Prostate gland (tissue), 2 donors: ENCODE data around the gene NOCT. TPM values are rescaled to one million over a fixed set of nuclear protein-coding genes. Genes with fewer than 3 reads are reported as not detected.

Experiments
- DNase-seq: peaks from one replicate; pipeline ENCODE4 v3.0.0-alpha.2; 2019; ENCODE audit warnings: low spot score
- H3K27ac ChIP-seq, 2 donors: fragments of 200-600 bp; sonication (generic); 2 replicates each; pipeline ENCODE4 v1.5.1; 2017 to 2019
- H3K27me3 ChIP-seq: fragments of 200-600 bp; sonication (generic); replicated peaks from 2 replicates; pipeline ENCODE4 v1.5.1; 2019; ENCODE audit not compliant: insufficient read depth
- H3K36me3 ChIP-seq, 2 donors: fragments of 200-600 bp; sonication (generic); 1 replicate in 1 of 2; 2 replicates in 1 of 2; pipeline versions ENCODE4 v1.5.1 to v1.8.1; 2017 to 2019
- H3K4me1 ChIP-seq: fragments of 200-600 bp; sonication (generic); replicated peaks from 2 replicates; pipeline ENCODE4 v1.5.1; 2019
- H3K4me3 ChIP-seq, 2 donors: fragments of 200-600 bp; sonication (generic); 2 replicates each; pipeline ENCODE4 v1.5.1; 2017 to 2019
- H3K9me3 ChIP-seq: fragments of 200-600 bp; sonication (generic); 2 replicates; pipeline ENCODE4 v1.5.1; 2017
- POLR2A ChIP-seq: fragments of 450-650 bp; IDR thresholded peaks from one replicate; pipeline ENCODE4 v1.6.1; 2016; ENCODE audit warnings: antibody characterized with exemption, mild to moderate bottlenecking
- POLR2AphosphoS5 ChIP-seq: sonication (generic); formaldehyde crosslinking; IDR thresholded peaks from one replicate; pipeline ENCODE4 v1.6.1; 2017; ENCODE audit warnings: antibody characterized with exemption
- WGBS: methylation state at CpG from one replicate; pipeline ENCODE4 v1.1.5; 2018; 5-methylcytosine and 5-hydroxymethylcytosine counted together
- intact Hi-C: fragments of 100-400 bp; cut with DNase I; formaldehyde crosslinking; loops from one replicate; pipeline ENCODE4 v1.14.2; 2022
- total RNA-seq, 2 donors: library from RNA; depleted of rRNA; stranded (reverse); fragments of >200 nt; gene quantifications; one replicate each; pipeline ENCODE4 v1.1.0, GENCODE V29; 2016
- TF ChIP-seq, protein P1 (sequence below), 4 experiments: fragments of 200-600 bp in 2 of 4; fragments of 450-650 bp in 2 of 4; sonication (generic) in 2 of 4; IDR thresholded peaks; 1 replicate in 3 of 4; 2 replicates in 1 of 4; pipeline ENCODE4 v1.5.1; 2016 to 2019; ENCODE audit warnings: antibody characterized with exemption in 4 of 4, mild to moderate bottlenecking in 2 of 4, moderate library complexity in 2 of 4

Gene NOCT
- total RNA-seq, result 10 to 100 TPM in 1 of 2 donors, 1 to 10 TPM in 1; 1.2 to 11.4 TPM

- peak; percentile 89 for DNase-seq
- Histone ChIP-seq H3K9me3 (no peaks in the 10 kb centered on the region), H3K4me1 (peaks cover 4% of the 10 kb centered on the region), H3K27ac (peak within 1 kb of the TSS; percentile 76 to 88), H3K27me3 (no peaks in the 10 kb centered on the region), H3K4me3 (peak within 1 kb of the TSS; percentile 57 to 71), H3K36me3 (no peaks in the 10 kb centered on the region)
- 0% methylated on average over 52 of the region's 62 CpGs for WGBS
- TF ChIP-seq POLR2AphosphoS5, result peak; percentile 79
- peak; percentile 85 for TF ChIP-seq POLR2A
- TF ChIP-seq, protein P1, sequence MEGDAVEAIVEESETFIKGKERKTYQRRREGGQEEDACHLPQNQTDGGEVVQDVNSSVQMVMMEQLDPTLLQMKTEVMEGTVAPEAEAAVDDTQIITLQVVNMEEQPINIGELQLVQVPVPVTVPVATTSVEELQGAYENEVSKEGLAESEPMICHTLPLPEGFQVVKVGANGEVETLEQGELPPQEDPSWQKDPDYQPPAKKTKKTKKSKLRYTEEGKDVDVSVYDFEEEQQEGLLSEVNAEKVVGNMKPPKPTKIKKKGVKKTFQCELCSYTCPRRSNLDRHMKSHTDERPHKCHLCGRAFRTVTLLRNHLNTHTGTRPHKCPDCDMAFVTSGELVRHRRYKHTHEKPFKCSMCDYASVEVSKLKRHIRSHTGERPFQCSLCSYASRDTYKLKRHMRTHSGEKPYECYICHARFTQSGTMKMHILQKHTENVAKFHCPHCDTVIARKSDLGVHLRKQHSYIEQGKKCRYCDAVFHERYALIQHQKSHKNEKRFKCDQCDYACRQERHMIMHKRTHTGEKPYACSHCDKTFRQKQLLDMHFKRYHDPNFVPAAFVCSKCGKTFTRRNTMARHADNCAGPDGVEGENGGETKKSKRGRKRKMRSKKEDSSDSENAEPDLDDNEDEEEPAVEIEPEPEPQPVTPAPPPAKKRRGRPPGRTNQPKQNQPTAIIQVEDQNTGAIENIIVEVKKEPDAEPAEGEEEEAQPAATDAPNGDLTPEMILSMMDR (IDR thresholded peaks at IDR 0.05), result peak in 3 of 4 experiments; percentile 10 to 60 (median 42)
- intact Hi-C loops, result no loop called here
These were observed at the start of gene NOCT for GRCh38 chr4:139015269-139015947. NOCT (plus strand) TSS chr4:139015781; CDS start chr4:139015982, 201 bp downstream.

- Histone ChIP-seq H3K4me1 (no peaks in the 10 kb centered on the region), H3K27me3 (no peaks in the 10 kb centered on the region), H3K4me3 (no peak overlapping the region), H3K9me3 (no peaks in the 10 kb centered on the region), H3K27ac (no peak overlapping the region), H3K36me3 (no peaks in the 10 kb centered on the region)
- WGBS, result 86% methylated on average over 3 of the region's 3 CpGs
- TF ChIP-seq POLR2AphosphoS5 (no peak), POLR2A (no peak)
- TF ChIP-seq, protein P1 (IDR thresholded peaks at IDR 0.05), result no peak
- DNase-seq, result no peak
- intact Hi-C loops, result no loop called here
These were observed 48.3 kb upstream of the NOCT start for GRCh38 chr4:138967313-138967712.

- no peaks in the 10 kb centered on the region for H3K4me1 ChIP-seq
- no peak for TF ChIP-seq POLR2A
- no peak for TF ChIP-seq POLR2AphosphoS5
- TF ChIP-seq, protein P1 (IDR thresholded peaks at IDR 0.05), result no peak
These were observed 42.4 kb upstream of the NOCT start for GRCh38 chr4:138972956-138973801.

GRCh38 chr4:138975225-138975624, 40.4 kb upstream of the NOCT start:
- H3K9me3 ChIP-seq, result no peaks in the 10 kb centered on the region
- no peak for DNase-seq
- 92% methylated on average over 4 of the region's 4 CpGs for WGBS
- no peak overlapping the region for H3K27ac ChIP-seq
- intact Hi-C loops, result no loop called here
- H3K4me3 ChIP-seq, result no peak overlapping the region
- H3K27me3 ChIP-seq, result no peaks in the 10 kb centered on the region
- H3K4me1 ChIP-seq, result no peaks in the 10 kb centered on the region
- no peaks in the 10 kb centered on the region for H3K36me3 ChIP-seq
- TF ChIP-seq, protein P1 (IDR thresholded peaks at IDR 0.05), result no peak
- TF ChIP-seq POLR2AphosphoS5 (no peak), POLR2A (no peak)

More at GRCh38 chr4:138972956-138973801, 42.4 kb upstream of the NOCT start:
- no peak overlapping the region for H3K4me3 ChIP-seq
- H3K27ac ChIP-seq, result no peak overlapping the region
- H3K36me3 ChIP-seq, result no peaks in the 10 kb centered on the region
- no peaks in the 10 kb centered on the region for H3K9me3 ChIP-seq
- intact Hi-C loops, result no loop called here
- WGBS, result 73% methylated on average over 9 of the region's 9 CpGs
- no peak for DNase-seq
- no peaks in the 10 kb centered on the region for H3K27me3 ChIP-seq
